Measurements from ENCODE around the gene POLA1.

POLA1 gene

GRCh38 chrX:24899391-24899790 is 205.7 kb downstream of the POLA1 start:
- Histone ChIP-seq H3K27me3 (ENCODE audit: low read depth, low read length) (no peaks in the 10 kb centered on the region), H3K79me2 (ENCODE audit: low read length) (no peaks in the 10 kb centered on the region), H4K20me1 (ENCODE audit: insufficient read depth, low read length) (no peaks in the 10 kb centered on the region), H3K9ac (ENCODE audit: low read length) (no peak overlapping the region), H3K9me3 (ENCODE audit: insufficient read depth, low read length) (no peaks in the 10 kb centered on the region), H3K4me2 (ENCODE audit: low read length) (no peak overlapping the region), H3K4me1 (ENCODE audit: low read length) (no peaks in the 10 kb centered on the region), H3K27ac (ENCODE audit: low read length) (no peak overlapping the region), H3K4me3 (ENCODE audit: low read length) (no peak overlapping the region), H3K36me3 (replicated peaks; ENCODE audit: low read depth, low read length) (peaks cover 3% of the 10 kb centered on the region), H2AFZ (ENCODE audit: low read depth, low read length) (no peak overlapping the region)
- TF ChIP-seq CTCF (IDR thresholded peaks at IDR 0.05; ENCODE audit: low read depth, low read length) (no peak), EZH2phosphoT487 (IDR thresholded peaks at IDR 0.05; ENCODE audit: low read depth) (no peak)

GRCh38 chrX:24900234-24900633 is 206.5 kb downstream of the POLA1 start:
- no peaks in the 10 kb centered on the region for H3K4me1 ChIP-seq (ENCODE audit: low read length)
- H3K36me3 ChIP-seq (replicated peaks; ENCODE audit: low read depth, low read length): peaks cover 3% of the 10 kb centered on the region
- no peaks in the 10 kb centered on the region for H3K27me3 ChIP-seq (ENCODE audit: low read depth, low read length)

GRCh38 chrX:24902806-24903205 is 209.1 kb downstream of the POLA1 start:
- H3K4me2 ChIP-seq (ENCODE audit: low read length): no peak overlapping the region

More at GRCh38 chrX:24900234-24900633, 206.5 kb downstream of the POLA1 start:
- Histone ChIP-seq H3K4me2 (ENCODE audit: low read length) (no peak overlapping the region), H2AFZ (ENCODE audit: low read depth, low read length) (no peak overlapping the region), H3K27ac (ENCODE audit: low read length) (no peak overlapping the region), H3K9me3 (ENCODE audit: insufficient read depth, low read length) (no peaks in the 10 kb centered on the region), H4K20me1 (ENCODE audit: insufficient read depth, low read length) (no peaks in the 10 kb centered on the region), H3K79me2 (ENCODE audit: low read length) (no peaks in the 10 kb centered on the region), H3K4me3 (ENCODE audit: low read length) (no peak overlapping the region), H3K9ac (ENCODE audit: low read length) (no peak overlapping the region)
- no peak for TF ChIP-seq CTCF (IDR thresholded peaks at IDR 0.05; ENCODE audit: low read depth, low read length)
- no peak for TF ChIP-seq EZH2phosphoT487 (IDR thresholded peaks at IDR 0.05; ENCODE audit: low read depth)

GRCh38 chrX:24918715-24919114 is 225.0 kb downstream of the POLA1 start:
- Histone ChIP-seq H3K79me2 (ENCODE audit: low read length) (no peaks in the 10 kb centered on the region), H3K27me3 (ENCODE audit: low read depth, low read length) (no peaks in the 10 kb centered on the region), H3K9ac (ENCODE audit: low read length) (no peak overlapping the region), H2AFZ (ENCODE audit: low read depth, low read length) (no peak overlapping the region), H3K4me2 (ENCODE audit: low read length) (no peak overlapping the region), H4K20me1 (ENCODE audit: insufficient read depth, low read length) (peaks cover 12% of the 10 kb centered on the region; the same call in 1 of the 2 replicates), H3K4me3 (ENCODE audit: low read length) (no peak overlapping the region), H3K27ac (ENCODE audit: low read length) (no peak overlapping the region), H3K4me1 (ENCODE audit: low read length) (peaks cover 15% of the 10 kb centered on the region), H3K36me3 (replicated peaks; ENCODE audit: low read depth, low read length) (peaks cover 3% of the 10 kb centered on the region), H3K9me3 (ENCODE audit: insufficient read depth, low read length) (no peaks in the 10 kb centered on the region)
- TF ChIP-seq CTCF (IDR thresholded peaks at IDR 0.05; ENCODE audit: low read depth, low read length): no peak
- TF ChIP-seq EZH2phosphoT487 (IDR thresholded peaks at IDR 0.05; ENCODE audit: low read depth): no peak

More at GRCh38 chrX:24902806-24903205, 209.1 kb downstream of the POLA1 start:
- Histone ChIP-seq H3K36me3 (replicated peaks; ENCODE audit: low read depth, low read length) (peaks cover 3% of the 10 kb centered on the region), H3K4me1 (ENCODE audit: low read length) (no peaks in the 10 kb centered on the region), H3K9me3 (ENCODE audit: insufficient read depth, low read length) (no peaks in the 10 kb centered on the region), H3K27me3 (ENCODE audit: low read depth, low read length) (no peaks in the 10 kb centered on the region), H3K4me3 (ENCODE audit: low read length) (no peak overlapping the region), H3K27ac (ENCODE audit: low read length) (no peak overlapping the region), H2AFZ (ENCODE audit: low read depth, low read length) (no peak overlapping the region), H3K79me2 (ENCODE audit: low read length) (no peaks in the 10 kb centered on the region), H4K20me1 (ENCODE audit: insufficient read depth, low read length) (no peaks in the 10 kb centered on the region), H3K9ac (ENCODE audit: low read length) (no peak overlapping the region)
- TF ChIP-seq CTCF (IDR thresholded peaks at IDR 0.05; ENCODE audit: low read depth, low read length): no peak
- TF ChIP-seq EZH2phosphoT487 (IDR thresholded peaks at IDR 0.05; ENCODE audit: low read depth): no peak

All from OCI-LY3 (cell line).